HepG2 (cell line): ENCODE data around the gene USH2A. TPM values are rescaled to one million over a fixed set of nuclear protein-coding genes. Genes with fewer than 3 reads are reported as not detected.

Source experiments
- ATAC-seq: fragments of 200-7000 bp; cut with Tn5 transposase; 3 replicates; pipeline ENCODE4 v1.9.1; 2020; ENCODE audit warnings: mild to moderate bottlenecking, moderate library complexity
- BruUV-seq: library from RNA; stranded (reverse); fragments of 400-500 nt; replicated peaks from 2 replicates; lab custom pipeline; 2021; lab: Mats Ljungman, UMichigan
- CTCF ChIA-PET: fragments of 300-600 bp; formaldehyde crosslinking; extraction: SDS; loops from one replicate; lab custom pipeline; 2021; ENCODE audit warnings: low total read pairs, inconsistent platforms, low intra/inter-chr PET ratio; lab: Yijun Ruan, JAX
- POLR2A ChIA-PET: fragments of 350-600 bp; sonication (Branson Sonifier 250); formaldehyde crosslinking; loops from one replicate; lab custom pipeline; 2020; ENCODE audit warnings: antibody characterized with exemption, inconsistent platforms; lab: Yijun Ruan, JAX
- DNase-seq: peaks from one replicate; pipeline ENCODE4 v3.0.0-alpha.2; 2015; ENCODE audit warnings: low spot score
- FAIRE-seq: peaks from 3 replicates; lab custom pipeline; 2011; peaks lifted over from hg19 to GRCh38; lab: Jason Lieb, UNC
- H2AFZ ChIP-seq: one replicate; pipeline ENCODE4 v1.6.1; 2011; ENCODE audit warnings: low read length, inconsistent platforms
- H3K27ac ChIP-seq: fragments of 300-600 bp; 3 replicates; pipeline ENCODE4 v1.8.0; 2011; ENCODE audit warnings: mixed run types, mild to moderate bottlenecking, mixed read lengths, low read length, inconsistent platforms; ENCODE audit not compliant: insufficient read depth; ENCODE audit errors: extremely low read length
- H3K27me3 ChIP-seq, 2 experiments: fragments of 200-600 bp in 1 of 2; 2 replicates in 1 of 2; 3 replicates in 1 of 2; pipeline versions ENCODE4 v1.6.0 to v1.8.0; 2011; ENCODE audit warnings: low read length in 2 of 2, mild to moderate bottlenecking in 2 of 2, moderate library complexity in 2 of 2, inconsistent platforms in 1 of 2; ENCODE audit not compliant: insufficient read depth in 2 of 2, control insufficient read depth in 1 of 2
- H3K36me3 ChIP-seq, 2 experiments: fragments of 200-600 bp in 1 of 2; replicated peaks in 1 of 2; 2 replicates in 1 of 2; 3 replicates in 1 of 2; pipeline versions ENCODE4 v1.5.1 to v1.8.0; 2011; ENCODE audit warnings: low read length in 2 of 2, inconsistent platforms in 1 of 2; ENCODE audit not compliant: insufficient read depth in 2 of 2, control insufficient read depth in 1 of 2
- H3K4me1 ChIP-seq: 2 replicates; pipeline ENCODE4 v1.5.1; 2012; ENCODE audit warnings: low read length, inconsistent platforms; ENCODE audit not compliant: insufficient read depth
- H3K4me2 ChIP-seq: 2 replicates; pipeline ENCODE4 v1.6.0; 2011; ENCODE audit warnings: low read depth, low read length, inconsistent platforms
- H3K4me3 ChIP-seq, 3 experiments: fragments of 200-600 bp in 1 of 3; sonication (generic), shearing (Covaris generic) in 1 of 3; replicated peaks in 1 of 3; 2 replicates each; pipeline ENCODE4 v1.5.1; 2011 to 2016; ENCODE audit warnings: low read length in 3 of 3, inconsistent platforms in 2 of 3, low read depth in 2 of 3, mild to moderate bottlenecking in 2 of 3, control low read depth in 1 of 3, mixed read lengths in 1 of 3; ENCODE audit not compliant: insufficient read depth in 1 of 3
- H3K79me2 ChIP-seq: one replicate; pipeline ENCODE4 v1.6.1; 2011; ENCODE audit warnings: low read length, inconsistent platforms; ENCODE audit not compliant: insufficient read depth
- H3K9ac ChIP-seq: 2 replicates; pipeline ENCODE4 v1.6.0; 2011; ENCODE audit warnings: mild to moderate bottlenecking, low read depth, low read length, inconsistent platforms; ENCODE audit not compliant: insufficient read depth
- H3K9me3 ChIP-seq: 2 replicates; pipeline ENCODE4 v1.5.1; 2012; ENCODE audit warnings: mild to moderate bottlenecking, low read length
- H4K20me1 ChIP-seq: 2 replicates; pipeline ENCODE4 v1.6.0; 2011; ENCODE audit warnings: inconsistent platforms, mild to moderate bottlenecking, low read length, moderate library complexity; ENCODE audit not compliant: insufficient read depth
- ADNP ChIP-seq: sonication (generic); formaldehyde crosslinking; IDR thresholded peaks from 2 replicates; pipeline ENCODE4 v1.4.0; 2020; ENCODE audit warnings: missing genetic modification reagents
- AHDC1 ChIP-seq: sonication (generic); formaldehyde crosslinking; IDR thresholded peaks from 2 replicates; pipeline ENCODE4 v1.5.1; 2020; ENCODE audit warnings: mild to moderate bottlenecking, missing genetic modification reagents, borderline replicate concordance
- ELF1 ChIP-seq: sonication (generic); formaldehyde crosslinking; IDR thresholded peaks from 2 replicates; pipeline ENCODE4 v1.4.0; 2020; ENCODE audit warnings: missing genetic modification reagents
- GZF1 ChIP-seq: sonication (generic); formaldehyde crosslinking; IDR thresholded peaks from 2 replicates; pipeline ENCODE4 v1.5.1; 2020; ENCODE audit warnings: mild to moderate bottlenecking, missing genetic modification reagents
- HDAC2 ChIP-seq: sonication (generic); formaldehyde crosslinking; IDR thresholded peaks from 2 replicates; pipeline ENCODE4 v1.4.0; 2020; ENCODE audit warnings: missing genetic modification reagents
- KLF11 ChIP-seq: IDR thresholded peaks from 2 replicates; pipeline ENCODE4 v1.6.1; 2016; ENCODE audit warnings: missing compliant biosample characterization
- MTA3 ChIP-seq: sonication (generic); formaldehyde crosslinking; IDR thresholded peaks from 2 replicates; pipeline ENCODE4 v1.4.0; 2020; ENCODE audit warnings: missing genetic modification reagents
- NRL ChIP-seq: sonication (generic); formaldehyde crosslinking; IDR thresholded peaks from 2 replicates; pipeline ENCODE4 v1.5.0; 2020; ENCODE audit warnings: missing genetic modification reagents, mild to moderate bottlenecking, moderate library complexity, borderline replicate concordance
- PCBP2 ChIP-seq: fragments of 200-400 bp; formaldehyde crosslinking; optimal IDR thresholded peaks from 2 replicates; pipeline ENCODE3; 2018; ENCODE audit warnings: low read length, low read depth; ENCODE audit not compliant: poor library complexity, severe bottlenecking
- SMAD3 ChIP-seq: sonication (generic); formaldehyde crosslinking; IDR thresholded peaks from 2 replicates; pipeline ENCODE4 v1.4.0; 2020; ENCODE audit warnings: missing genetic modification reagents
- SNAI1 ChIP-seq: sonication (generic); formaldehyde crosslinking; IDR thresholded peaks from 2 replicates; pipeline ENCODE4 v1.5.0; 2020; ENCODE audit warnings: mild to moderate bottlenecking, missing genetic modification reagents, borderline replicate concordance
- TBL1XR1 ChIP-seq: fragments of 150-350 bp; IDR thresholded peaks from 2 replicates; pipeline ENCODE4 v1.6.1; 2014; ENCODE audit warnings: borderline replicate concordance, low read length; ENCODE audit not compliant: partially characterized antibody
- ZNF441 ChIP-seq: sonication (generic); formaldehyde crosslinking; IDR thresholded peaks from 2 replicates; pipeline ENCODE4 v1.7.0; 2021; ENCODE audit warnings: missing genetic modification reagents, borderline replicate concordance
- ZNF790 ChIP-seq: sonication (generic); formaldehyde crosslinking; IDR thresholded peaks from 2 replicates; pipeline ENCODE4 v1.8.0; 2022; ENCODE audit warnings: missing genetic modification reagents, mild to moderate bottlenecking, borderline replicate concordance
- WGBS: methylation state at CpG from one replicate; pipeline ENCODE4 v1.1.6; 2017; ENCODE audit warnings: low lambda C conversion rate; 5-methylcytosine and 5-hydroxymethylcytosine counted together
- in situ Hi-C: cut with HindIII; loops from 2 replicates; pipeline ENCODE4 v1.10.0; 2017; ENCODE audit warnings: low pct_unique_long_range_greater_than_20kb; ENCODE audit not compliant: extremely low pct_ligation_motif_present
- intact Hi-C: fragments of 100-400 bp; cut with micrococcal nuclease; formaldehyde crosslinking; loops from one replicate; pipeline ENCODE4 v1.10.0; 2022; ENCODE audit not compliant: unreplicated experiment
- polyA plus RNA-seq, 8 experiments: library from polyadenylated mRNA; depleted of rRNA in 3 of 8; stranded (reverse) in 7 of 8; unstranded in 1 of 8; fragments of >200 nt; fragmentation: Illumina TruSeq in 4 of 8; extraction: Trizol in 4 of 8; gene quantifications; 2 replicates each; pipeline versions ENCODE4 v1.2.1 to v1.2.3, GENCODE V29; 2011 to 2016; ENCODE audit warnings: low read depth in 4 of 8, missing spikeins in 1 of 8, mixed read lengths in 1 of 8; ENCODE audit not compliant: insufficient read depth in 1 of 8
- total RNA-seq, 5 experiments: library from RNA; depleted of rRNA; stranded (reverse); fragments of >200 nt; fragmentation: Illumina TruSeq; extraction: Trizol; gene quantifications; 2 replicates each; pipeline ENCODE4 v1.2.3, GENCODE V29; 2016; ENCODE audit warnings: low read depth in 1 of 5

Gene USH2A
- total and polyA plus RNA-seq, 2 of the 13 experiments (the other 11 are each of a cell fraction or from before 2014, with no cell fraction given): 0.02 TPM; not detected in 1

GRCh38 chr1:215661033-215661432 lies 762.2 kb downstream of the USH2A start:
- no peak for ATAC-seq
- no TSS peak for BruUV-seq
- ChIA-PET CTCF (no interaction called here), POLR2A (no interaction called here)
- intact Hi-C loops (no loop called here), in situ Hi-C loops (no loop called here)
- Histone ChIP-seq H3K79me2 (no peaks in the 10 kb centered on the region), H3K4me3 (no peak overlapping the region), H3K27ac (no peak overlapping the region), H4K20me1 (no peaks in the 10 kb centered on the region), H3K9me3 (no peaks in the 10 kb centered on the region), H3K9ac (no peak overlapping the region), H3K4me2 (no peak overlapping the region), H3K27me3 (no peaks in the 10 kb centered on the region), H2AFZ (no peak overlapping the region), H3K4me1 (peaks cover 21% of the 10 kb centered on the region), H3K36me3 (no peaks in the 10 kb centered on the region)
- DNase-seq: no peak
- no peak for FAIRE-seq
- WGBS: 0% methylated on average over 1 of the region's 1 CpG
- no peak for TF ChIP-seq SNAI1 (CRISPR knock-in tag)
- TF ChIP-seq AHDC1 (CRISPR knock-in tag): no peak
- TF ChIP-seq SMAD3 (CRISPR knock-in tag): no peak
- no peak for TF ChIP-seq ELF1 (CRISPR knock-in tag)
- TF ChIP-seq TBL1XR1: no peak
- TF ChIP-seq ZNF790: no peak
- TF ChIP-seq ADNP: no peak
- no peak for TF ChIP-seq MTA3 (CRISPR knock-in tag)
- TF ChIP-seq PCBP2: no peak
- TF ChIP-seq ZNF441 (CRISPR knock-in tag): no peak
- TF ChIP-seq HDAC2 (CRISPR knock-in tag): no peak
- no peak for TF ChIP-seq NRL
- no peak for TF ChIP-seq GZF1 (CRISPR knock-in tag)
- no peak for TF ChIP-seq KLF11
